ENCODE data around the gene MED13L.

Gene MED13L

GRCh38 chr12:116207274-116207673 is 70.2 kb downstream of the MED13L start:
- DNase-seq: no peak

- no peak for DNase-seq
These were observed 70.7 kb downstream of the MED13L start for GRCh38 chr12:116206828-116207227.

GRCh38 chr12:116204785-116205184 is 72.7 kb downstream of the MED13L start:
- DNase-seq: no peak

GRCh38 chr12:116204169-116204568 is 73.3 kb downstream of the MED13L start:
- no peak for DNase-seq

GRCh38 chr12:116202940-116203339 is 74.6 kb downstream of the MED13L start:
- DNase-seq: no peak

GRCh38 chr12:116202433-116202832 is 75.1 kb downstream of the MED13L start:
- DNase-seq: no peak

GRCh38 chr12:116201908-116202307 is 75.6 kb downstream of the MED13L start:
- DNase-seq: no peak

GRCh38 chr12:116201359-116201758 is 76.1 kb downstream of the MED13L start:
- DNase-seq: no peak

- DNase-seq: no peak
These were observed 76.7 kb downstream of the MED13L start for GRCh38 chr12:116200812-116201211.

GRCh38 chr12:116199160-116199706 is 78.3 kb downstream of the MED13L start:
- no peak for DNase-seq

GRCh38 chr12:116196752-116197718 is 80.5 kb downstream of the MED13L start:
- no peak for DNase-seq

GRCh38 chr12:116196226-116196625 is 81.3 kb downstream of the MED13L start:
- DNase-seq: no peak

GRCh38 chr12:116194935-116195431 is 82.5 kb downstream of the MED13L start:
- DNase-seq: no peak

- DNase-seq: no peak
These were observed 87.8 kb downstream of the MED13L start for GRCh38 chr12:116189692-116190091.

GRCh38 chr12:116188581-116188980 is 88.9 kb downstream of the MED13L start:
- no peak for DNase-seq

- peak; percentile 20 for DNase-seq
These were observed 90.4 kb downstream of the MED13L start for GRCh38 chr12:116187151-116187511.

- DNase-seq: no peak
These were observed 90.9 kb downstream of the MED13L start for GRCh38 chr12:116186482-116187150.

GRCh38 chr12:116184763-116185162 is 92.7 kb downstream of the MED13L start:
- no peak for DNase-seq

GRCh38 chr12:116183741-116184141 is 93.8 kb downstream of the MED13L start:
- DNase-seq: no peak

- DNase-seq: no peak
These were observed 95.0 kb downstream of the MED13L start for GRCh38 chr12:116182359-116183063.

- no peak for DNase-seq
These were observed 97.0 kb downstream of the MED13L start for GRCh38 chr12:116180448-116180847.

GRCh38 chr12:116179384-116179783 is 98.1 kb downstream of the MED13L start:
- DNase-seq: no peak

- DNase-seq: no peak
These were observed 100.5 kb downstream of the MED13L start for GRCh38 chr12:116177017-116177416.
